ENCODE data around the gene EEPD1.

The EEPD1 gene

DNA sequence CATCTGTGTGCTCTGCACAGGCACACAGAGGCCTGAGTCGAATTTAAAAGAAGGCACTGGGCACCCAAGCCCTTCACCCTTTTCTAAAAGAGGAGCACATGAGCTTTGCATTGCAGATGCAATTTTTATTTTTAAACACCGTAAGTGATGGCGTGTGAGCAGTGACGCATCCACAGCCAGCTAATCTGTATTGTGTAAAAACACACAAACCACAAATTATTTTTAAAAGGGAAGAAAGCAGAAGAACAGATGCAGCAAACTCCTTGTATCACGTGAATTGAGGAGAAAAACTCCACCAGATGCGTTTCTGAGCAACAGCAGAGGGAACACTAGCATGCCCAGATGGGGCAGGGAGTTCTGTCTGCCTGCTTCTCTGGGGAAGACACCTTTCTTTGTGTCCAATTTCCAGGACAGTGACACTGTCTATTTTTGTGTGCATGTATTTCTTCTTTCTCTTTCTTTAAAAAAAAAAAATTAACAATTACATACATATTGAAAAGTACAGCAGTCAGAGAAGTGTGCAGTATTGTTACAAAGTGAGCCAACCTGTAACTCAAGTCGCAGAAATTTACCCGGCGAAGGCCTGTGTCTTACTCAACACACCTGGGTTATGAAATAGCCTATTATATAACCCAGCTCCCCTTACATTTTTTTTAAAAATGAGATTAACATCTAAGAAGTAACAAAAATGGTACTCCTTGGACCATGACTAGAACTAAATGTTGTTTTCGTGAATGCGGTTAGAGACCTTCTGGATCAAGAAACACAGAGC is 39.2 kb downstream of the EEPD1 start:
- DNase-seq: no peak

DNA sequence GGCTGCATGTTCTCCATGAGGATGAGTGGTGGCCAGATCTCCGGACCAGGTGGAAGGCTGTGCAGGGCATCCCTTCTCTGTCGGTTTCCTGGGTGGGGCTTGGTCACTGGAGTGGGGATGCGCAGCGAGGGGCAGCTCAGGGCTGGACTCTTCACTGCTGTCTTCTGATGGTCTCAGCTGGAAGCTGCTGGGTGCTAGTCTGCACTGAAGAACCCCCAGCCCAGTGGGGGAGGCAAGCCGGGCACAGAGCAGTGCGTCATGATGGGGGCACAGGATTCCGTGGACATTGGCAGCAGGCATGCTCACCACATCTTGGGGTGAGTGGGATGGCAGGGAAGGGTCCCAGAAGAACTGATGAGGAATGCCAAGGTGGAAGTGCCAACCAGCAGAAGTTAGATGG is 39.8 kb downstream of the EEPD1 start:
- no peak for DNase-seq

DNA sequence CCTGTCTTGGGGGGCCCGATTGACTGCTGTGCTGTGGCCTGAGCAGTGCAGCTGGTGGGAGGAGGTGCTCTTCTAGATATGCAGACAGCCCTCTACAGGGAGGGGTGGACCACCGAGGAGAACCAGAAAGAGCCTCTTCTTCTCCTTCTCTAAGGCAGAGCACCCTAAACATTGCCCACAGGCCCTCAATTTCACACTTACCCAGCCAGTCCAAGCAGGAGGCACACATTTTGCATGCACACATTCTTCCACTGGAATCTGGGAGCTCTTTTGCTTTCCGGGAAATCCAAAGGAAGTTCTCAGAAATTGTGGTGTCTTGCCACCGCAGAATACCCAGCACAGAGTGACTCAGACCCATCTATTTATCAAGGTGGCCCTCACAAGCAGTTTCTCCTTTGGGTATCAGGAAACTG is 45.8 kb downstream of the EEPD1 start:
- DNase-seq: no peak

DNA sequence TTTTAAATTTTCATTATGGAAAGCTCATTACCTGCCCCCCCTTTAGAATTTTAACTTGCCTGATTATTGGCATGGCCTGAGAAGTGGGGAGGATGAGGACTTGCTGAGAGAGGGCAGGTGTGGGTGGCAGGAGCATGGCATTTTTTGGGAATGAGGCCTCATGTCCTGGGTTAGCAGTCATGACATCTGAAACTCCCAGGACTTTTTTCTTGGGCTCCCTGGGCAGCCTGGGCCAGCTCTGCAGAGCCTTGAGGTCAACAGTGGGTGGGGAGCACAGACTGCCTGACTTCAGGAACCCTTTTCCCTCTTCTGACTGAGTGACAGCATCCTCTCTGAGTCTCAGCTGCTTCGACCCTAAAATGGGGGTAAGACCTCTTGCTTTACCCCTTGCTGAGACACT is 46.3 kb downstream of the EEPD1 start:
- no peak for DNase-seq

GRCh38 chr7:36201122-36201723 is 48.2 kb downstream of the EEPD1 start:
- DNase-seq: no peak

- no peak for DNase-seq
These were observed 49.3 kb downstream of the EEPD1 start for GRCh38 chr7:36202398-36202797.

DNA sequence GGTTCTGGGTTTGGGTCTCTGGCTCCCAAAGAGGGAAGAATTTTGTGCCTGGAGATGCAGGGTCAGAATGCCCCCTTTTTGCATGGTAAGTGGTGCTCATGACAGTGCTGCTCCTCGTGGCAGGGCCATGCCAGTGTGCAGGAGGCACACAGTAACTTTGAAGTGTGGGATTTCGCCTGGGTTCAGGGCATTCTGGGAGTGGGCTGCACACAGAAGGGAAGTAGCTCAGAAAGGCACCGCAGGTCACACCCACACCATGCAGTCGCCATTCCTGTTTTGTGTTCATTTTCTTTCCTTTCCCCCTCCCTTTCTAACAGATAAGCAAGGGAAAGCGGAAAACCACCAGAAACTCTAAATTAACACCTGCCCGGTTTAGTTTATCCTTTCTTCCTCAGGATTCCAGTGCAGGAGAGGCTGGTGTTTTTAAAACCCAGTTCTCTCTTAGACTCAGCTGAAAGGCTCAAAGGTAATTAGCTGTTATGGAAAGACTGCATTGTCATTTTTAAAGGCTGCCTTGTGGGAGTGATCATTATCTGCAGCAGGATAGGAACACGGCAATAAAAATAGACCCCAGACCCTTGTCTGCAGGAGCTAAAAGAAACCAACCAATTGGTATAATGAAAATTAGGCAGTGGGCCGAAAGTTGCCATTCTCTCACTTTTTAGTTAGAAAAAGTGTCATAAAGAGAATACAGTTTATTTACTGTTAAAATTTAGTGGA is 50.2 kb downstream of the EEPD1 start:
- DNase-seq: no peak

GRCh38 chr7:36204044-36204663 is 51.1 kb downstream of the EEPD1 start:
- DNase-seq: no peak

GRCh38 chr7:36204929-36205635 is 52.0 kb downstream of the EEPD1 start:
- no peak for DNase-seq

GRCh38 chr7:36205803-36206202 is 52.7 kb downstream of the EEPD1 start:
- DNase-seq: no peak

DNA sequence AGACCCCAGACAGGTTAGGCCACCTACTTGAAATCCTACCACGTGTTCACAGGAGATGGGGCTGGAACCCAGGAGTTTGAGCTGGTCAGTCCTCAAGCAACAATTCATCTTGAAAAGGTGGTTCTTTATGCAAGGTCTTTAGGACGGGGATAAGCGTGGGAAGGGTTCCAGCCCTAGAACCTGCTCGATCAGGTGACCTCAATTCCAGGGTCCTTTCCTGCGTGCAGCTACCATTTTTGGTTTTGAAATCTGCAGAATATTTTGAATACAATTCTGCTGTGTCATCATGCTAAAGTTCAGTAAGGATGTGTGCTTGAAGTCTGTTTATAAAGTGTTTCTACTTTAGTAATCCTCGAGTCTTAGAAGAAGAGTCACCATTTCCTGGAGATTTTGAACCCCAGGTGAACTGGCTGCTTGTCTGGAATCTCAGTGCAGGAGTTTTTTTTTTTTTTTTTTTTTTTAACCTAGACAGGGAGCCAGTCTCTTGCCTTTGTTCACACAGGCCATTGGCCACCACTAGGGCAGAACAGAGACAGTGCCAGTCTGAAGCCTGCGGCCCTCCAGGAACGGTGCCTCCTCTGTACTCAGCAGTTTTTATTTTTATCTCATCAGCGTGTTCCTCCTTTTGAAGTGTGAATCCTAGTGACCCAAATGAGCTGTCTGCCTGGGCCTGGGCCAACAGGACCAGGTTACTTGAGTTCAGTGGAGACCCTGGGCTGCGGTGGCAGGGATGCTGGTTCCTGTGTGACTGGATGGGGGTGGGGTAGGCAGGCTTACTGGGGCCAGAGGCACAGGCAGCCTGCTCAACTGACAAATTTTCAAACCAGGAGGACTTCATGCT is 54.6 kb downstream of the EEPD1 start:
- DNase-seq: no peak

DNA sequence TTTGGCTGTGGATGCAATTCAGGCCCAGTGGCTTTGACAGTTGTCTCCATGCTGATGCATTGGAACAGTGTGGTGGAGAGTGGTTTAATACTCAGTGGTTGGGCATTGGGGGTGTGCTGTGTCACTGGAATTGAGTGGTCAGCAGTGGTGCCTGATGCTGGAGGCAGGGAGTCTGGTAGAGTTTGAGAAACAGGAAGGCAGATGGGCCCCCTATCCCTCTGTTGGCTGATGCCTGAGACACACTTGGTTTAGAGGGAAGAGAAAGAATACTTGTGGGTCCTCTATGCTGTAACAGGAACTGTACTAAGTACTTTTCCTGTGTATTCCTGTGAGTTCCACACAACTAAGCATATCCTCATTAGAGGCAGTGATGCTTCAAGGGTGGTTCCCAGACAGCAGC is 55.4 kb downstream of the EEPD1 start:
- no peak for DNase-seq

GRCh38 chr7:36208997-36209813 is 56.2 kb downstream of the EEPD1 start:
- no peak for DNase-seq

GRCh38 chr7:36209814-36210183 is 56.7 kb downstream of the EEPD1 start:
- no peak for DNase-seq

- no peak for DNase-seq
These were observed 57.4 kb downstream of the EEPD1 start for GRCh38 chr7:36210291-36210922.

- DNase-seq: no peak
These were observed 61.8 kb downstream of the EEPD1 start for GRCh38 chr7:36214608-36215456.

- DNase-seq: no peak
These were observed 62.4 kb downstream of the EEPD1 start for GRCh38 chr7:36215457-36215765.

- no peak for DNase-seq
These were observed 63.1 kb downstream of the EEPD1 start for GRCh38 chr7:36216063-36216684.

- DNase-seq: no peak
These were observed 64.3 kb downstream of the EEPD1 start for GRCh38 chr7:36217211-36217960.

All from T1000 (cell line).